ENCODE measurements around the gene KARS1.

KARS1 gene

DNA sequence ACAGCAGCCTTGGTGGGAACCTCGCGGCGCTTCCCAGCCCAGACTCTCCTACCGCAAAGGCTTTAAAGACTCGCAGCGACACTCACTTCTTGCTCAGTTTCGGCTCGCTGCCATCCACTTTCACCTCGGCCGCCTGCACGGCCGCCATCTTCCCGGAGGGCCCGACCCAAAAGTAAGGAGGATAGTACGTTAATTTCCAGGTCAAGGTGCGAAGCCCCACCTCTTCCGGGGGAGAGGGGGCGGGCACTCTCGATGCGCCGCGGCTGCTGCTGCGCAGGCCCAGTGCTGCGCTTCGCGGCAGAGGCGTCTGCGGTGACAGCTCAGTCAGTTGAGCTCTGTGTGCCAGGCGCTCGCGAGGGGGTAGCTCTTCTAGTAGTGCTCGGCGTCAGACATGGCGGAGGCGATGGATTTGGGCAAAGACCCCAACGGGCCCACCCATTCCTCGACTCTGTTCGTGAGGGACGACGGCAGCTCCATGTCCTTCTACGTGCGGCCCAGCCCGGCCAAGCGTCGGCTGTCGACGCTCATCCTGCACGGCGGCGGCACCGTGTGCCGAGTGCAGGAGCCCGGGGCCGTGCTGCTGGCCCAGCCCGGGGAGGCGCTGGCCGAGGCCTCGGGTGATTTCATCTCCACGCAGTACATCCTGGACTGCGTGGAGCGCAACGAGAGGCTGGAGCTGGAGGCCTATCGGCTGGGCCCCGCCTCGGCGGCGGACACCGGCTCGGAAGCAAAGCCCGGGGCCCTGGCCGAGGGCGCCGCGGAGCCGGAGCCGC is at the start of gene KARS1, which contains the start of gene TERF2IP:
TSS of gene KARS1 (minus strand) at position 174 of the 773 bp plus-strand sequence. CDS start at position 148, 26 bp downstream.
TSS of gene TERF2IP (plus strand) at position 282 of the 773 bp plus-strand sequence. CDS start at position 392, 110 bp downstream.
- H3K4me1 ChIP-seq (ENCODE audit: control insufficient read depth, insufficient read depth, low read length), result no peaks in the 10 kb centered on the region
- peak within 1 kb of the TSS; percentile 88 for H3K4me3 ChIP-seq (ENCODE audit: low read length)
- DNase-seq (ENCODE audit: low read depth, low spot score), result peak; percentile 75
- H3K27me3 ChIP-seq (ENCODE audit: control insufficient read depth, insufficient read depth, low read length), result no peaks in the 10 kb centered on the region
- no CpG with 5 or more reads among the region's 76 CpGs for WGBS (ENCODE audit: insufficient coverage, insufficient read length)
- no peak within 1 kb of the TSS for H3K27ac ChIP-seq (ENCODE audit: low read length)
- no peaks in the 10 kb centered on the region for H3K9me3 ChIP-seq (ENCODE audit: control insufficient read depth, insufficient read depth, low read length)
- H3K36me3 ChIP-seq (ENCODE audit: control insufficient read depth, insufficient read depth, low read length), result no peaks in the 10 kb centered on the region

DNA sequence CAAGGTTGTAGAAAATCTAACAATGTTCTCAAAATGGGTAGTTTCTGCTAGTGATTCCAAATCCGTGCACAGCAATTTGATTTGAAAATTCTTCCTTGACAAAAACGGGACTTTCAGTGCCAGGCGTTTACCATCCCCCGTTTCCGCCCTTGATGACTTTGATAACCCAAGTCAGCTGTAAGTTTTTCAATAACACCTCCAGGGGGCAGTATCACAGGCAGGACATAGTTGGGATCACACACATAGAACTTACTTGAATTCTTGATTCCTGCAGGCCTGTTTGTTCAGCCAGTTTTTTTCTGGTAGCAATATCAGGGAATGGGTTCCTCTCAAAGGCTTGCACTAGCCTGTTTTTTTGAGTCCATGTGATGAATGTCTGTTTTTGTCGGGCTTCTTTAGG is 48.2 kb upstream of the KARS1 start:
- H3K4me1 ChIP-seq (ENCODE audit: control insufficient read depth, insufficient read depth, low read length), result no peaks in the 10 kb centered on the region
- WGBS (ENCODE audit: insufficient coverage, insufficient read length), result no CpG with 5 or more reads among the region's 6 CpGs
- no peaks in the 10 kb centered on the region for H3K27me3 ChIP-seq (ENCODE audit: control insufficient read depth, insufficient read depth, low read length)
- H3K4me3 ChIP-seq (ENCODE audit: low read length), result no peak overlapping the region
- H3K27ac ChIP-seq (ENCODE audit: low read length), result no peak overlapping the region
- DNase-seq (ENCODE audit: low read depth, low spot score), result peak; percentile 9
- H3K36me3 ChIP-seq (ENCODE audit: control insufficient read depth, insufficient read depth, low read length), result no peaks in the 10 kb centered on the region
- no peaks in the 10 kb centered on the region for H3K9me3 ChIP-seq (ENCODE audit: control insufficient read depth, insufficient read depth, low read length)

DNA sequence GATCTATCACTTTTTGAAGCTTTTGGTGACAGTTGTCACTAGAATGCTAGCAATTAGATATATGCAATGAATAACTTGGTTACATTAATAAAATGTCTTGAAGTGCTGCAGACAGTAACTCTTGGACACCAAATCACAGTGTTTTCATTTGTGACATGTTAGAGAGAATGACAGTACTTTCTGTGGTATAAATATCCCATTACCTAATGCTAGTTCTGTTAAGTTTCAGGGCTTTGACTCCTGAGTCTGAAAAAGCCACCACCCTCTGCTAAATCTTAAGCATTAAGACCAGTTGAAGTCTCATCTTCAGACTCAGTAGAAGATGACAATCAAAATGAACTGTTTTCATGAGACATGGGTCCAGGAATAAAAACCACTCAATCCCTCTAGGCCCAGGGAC is 39.9 kb upstream of the KARS1 start:
- Histone ChIP-seq H3K4me1 (ENCODE audit: control insufficient read depth, insufficient read depth, low read length) (no peaks in the 10 kb centered on the region), H3K27me3 (ENCODE audit: control insufficient read depth, insufficient read depth, low read length) (no peaks in the 10 kb centered on the region)
- DNase-seq (ENCODE audit: low read depth, low spot score), result no peak

DNA sequence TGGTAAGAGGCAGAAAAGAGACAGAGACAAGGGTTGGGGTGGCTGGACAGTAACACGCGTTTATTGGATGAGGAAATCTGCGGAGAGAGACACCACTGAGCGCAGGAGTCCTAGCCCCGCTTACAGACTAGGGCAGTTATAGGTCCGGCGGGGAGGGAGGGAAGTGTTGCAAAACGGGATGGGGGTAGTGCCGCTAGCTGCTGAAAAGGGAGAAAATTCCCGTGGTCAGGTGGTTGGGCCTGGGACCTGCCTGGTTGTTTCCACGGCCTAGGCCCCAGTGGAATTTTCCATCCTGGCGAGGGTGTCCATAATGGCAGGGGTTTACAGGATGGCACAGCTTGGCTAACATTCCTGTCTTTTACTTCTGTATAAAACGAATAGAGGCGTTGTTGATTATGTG is 34.8 kb upstream of the KARS1 start:
- Histone ChIP-seq H3K27me3 (ENCODE audit: control insufficient read depth, insufficient read depth, low read length) (no peaks in the 10 kb centered on the region), H3K36me3 (ENCODE audit: control insufficient read depth, insufficient read depth, low read length) (no peaks in the 10 kb centered on the region), H3K4me1 (ENCODE audit: control insufficient read depth, insufficient read depth, low read length) (no peaks in the 10 kb centered on the region), H3K9me3 (ENCODE audit: control insufficient read depth, insufficient read depth, low read length) (peaks cover 2% of the 10 kb centered on the region), H3K4me3 (ENCODE audit: low read length) (no peak overlapping the region), H3K27ac (ENCODE audit: low read length) (no peak overlapping the region)
- no peak for DNase-seq (ENCODE audit: low read depth, low spot score)
- WGBS (ENCODE audit: insufficient coverage, insufficient read length), result no CpG with 5 or more reads among the region's 14 CpGs

More for the DNA sequence above, 39.9 kb upstream of the KARS1 start:
- H3K9me3 ChIP-seq (ENCODE audit: control insufficient read depth, insufficient read depth, low read length), result peaks cover 2% of the 10 kb centered on the region
- H3K36me3 ChIP-seq (ENCODE audit: control insufficient read depth, insufficient read depth, low read length), result no peaks in the 10 kb centered on the region
- H3K4me3 ChIP-seq (ENCODE audit: low read length), result no peak overlapping the region
- no peak overlapping the region for H3K27ac ChIP-seq (ENCODE audit: low read length)

- WGBS (ENCODE audit: insufficient coverage, insufficient read length), result no CpG with 5 or more reads among the region's 5 CpGs
- no peak overlapping the region for H3K4me3 ChIP-seq (ENCODE audit: low read length)
- H3K36me3 ChIP-seq (ENCODE audit: control insufficient read depth, insufficient read depth, low read length), result no peaks in the 10 kb centered on the region
- no peaks in the 10 kb centered on the region for H3K27me3 ChIP-seq (ENCODE audit: control insufficient read depth, insufficient read depth, low read length)
- no peak for DNase-seq (ENCODE audit: low read depth, low spot score)
- H3K27ac ChIP-seq (ENCODE audit: low read length), result no peak overlapping the region
- peaks cover 2% of the 10 kb centered on the region for H3K9me3 ChIP-seq (ENCODE audit: control insufficient read depth, insufficient read depth, low read length)
- no peaks in the 10 kb centered on the region for H3K4me1 ChIP-seq (ENCODE audit: control insufficient read depth, insufficient read depth, low read length)
Measured at GRCh38 chr16:75679366-75679765, 31.9 kb upstream of the KARS1 start.

GRCh38 chr16:75676909-75677308 is 29.4 kb upstream of the KARS1 start, which contains the start of gene CPHXL2:
TSS of gene CPHXL2 (minus strand) at chr16:75677009. CDS start at chr16:75676999, 10 bp downstream.
- no peaks in the 10 kb centered on the region for H3K36me3 ChIP-seq (ENCODE audit: control insufficient read depth, insufficient read depth, low read length)
- WGBS (ENCODE audit: insufficient coverage, insufficient read length), result no CpG with 5 or more reads among the region's 4 CpGs
- H3K4me1 ChIP-seq (ENCODE audit: control insufficient read depth, insufficient read depth, low read length), result no peaks in the 10 kb centered on the region
- H3K27me3 ChIP-seq (ENCODE audit: control insufficient read depth, insufficient read depth, low read length), result no peaks in the 10 kb centered on the region
- H3K9me3 ChIP-seq (ENCODE audit: control insufficient read depth, insufficient read depth, low read length), result no peaks in the 10 kb centered on the region
- no peak within 1 kb of the TSS for H3K27ac ChIP-seq (ENCODE audit: low read length)
- DNase-seq (ENCODE audit: low read depth, low spot score), result no peak
- H3K4me3 ChIP-seq (ENCODE audit: low read length), result no peak within 1 kb of the TSS

GRCh38 chr16:75667503-75667902 is 20.0 kb upstream of the KARS1 start:
- H3K36me3 ChIP-seq (ENCODE audit: control insufficient read depth, insufficient read depth, low read length), result no peaks in the 10 kb centered on the region
- DNase-seq (ENCODE audit: low read depth, low spot score), result no peak
- H3K4me1 ChIP-seq (ENCODE audit: control insufficient read depth, insufficient read depth, low read length), result no peaks in the 10 kb centered on the region
- no peaks in the 10 kb centered on the region for H3K9me3 ChIP-seq (ENCODE audit: control insufficient read depth, insufficient read depth, low read length)
- H3K27me3 ChIP-seq (ENCODE audit: control insufficient read depth, insufficient read depth, low read length), result no peaks in the 10 kb centered on the region
- H3K4me3 ChIP-seq (ENCODE audit: low read length), result no peak overlapping the region
- no peak overlapping the region for H3K27ac ChIP-seq (ENCODE audit: low read length)

GRCh38 chr16:75660726-75661302 is 13.3 kb upstream of the KARS1 start:
- WGBS (ENCODE audit: insufficient coverage, insufficient read length), result no CpG with 5 or more reads among the region's 4 CpGs
- no peak overlapping the region for H3K27ac ChIP-seq (ENCODE audit: low read length)
- no peaks in the 10 kb centered on the region for H3K27me3 ChIP-seq (ENCODE audit: control insufficient read depth, insufficient read depth, low read length)
- DNase-seq (ENCODE audit: low read depth, low spot score), result no peak
- no peaks in the 10 kb centered on the region for H3K9me3 ChIP-seq (ENCODE audit: control insufficient read depth, insufficient read depth, low read length)
- H3K4me1 ChIP-seq (ENCODE audit: control insufficient read depth, insufficient read depth, low read length), result no peaks in the 10 kb centered on the region
- peaks cover 3% of the 10 kb centered on the region; the same call in 1 of the 2 replicates for H3K36me3 ChIP-seq (ENCODE audit: control insufficient read depth, insufficient read depth, low read length)
- H3K4me3 ChIP-seq (ENCODE audit: low read length), result no peak overlapping the region

DNA sequence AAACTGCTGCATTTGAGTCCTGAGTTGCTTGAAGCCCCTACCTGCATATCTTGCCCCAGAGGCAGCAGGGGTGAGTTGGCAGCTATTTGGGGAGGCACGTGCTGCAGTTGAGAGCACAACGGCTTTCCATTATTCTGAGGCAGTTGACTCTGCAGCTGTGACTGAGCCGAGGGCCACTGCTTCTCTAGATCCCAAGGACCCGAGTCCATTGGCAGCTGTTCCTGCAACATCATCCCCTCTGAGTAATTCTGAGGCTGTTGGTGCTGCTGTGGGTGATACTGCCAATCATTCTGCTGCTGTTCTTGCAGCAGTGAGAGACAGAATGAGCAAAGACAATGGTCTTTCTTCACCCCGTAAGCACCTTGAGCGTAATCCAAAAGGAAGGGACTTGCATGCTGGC is 12.9 kb upstream of the KARS1 start:
- Histone ChIP-seq H3K27ac (ENCODE audit: low read length) (no peak overlapping the region), H3K27me3 (ENCODE audit: control insufficient read depth, insufficient read depth, low read length) (no peaks in the 10 kb centered on the region), H3K4me3 (ENCODE audit: low read length) (no peak overlapping the region), H3K9me3 (ENCODE audit: control insufficient read depth, insufficient read depth, low read length) (no peaks in the 10 kb centered on the region), H3K4me1 (ENCODE audit: control insufficient read depth, insufficient read depth, low read length) (no peaks in the 10 kb centered on the region), H3K36me3 (ENCODE audit: control insufficient read depth, insufficient read depth, low read length) (peaks cover 3% of the 10 kb centered on the region; the same call in 1 of the 2 replicates)
- DNase-seq (ENCODE audit: low read depth, low spot score), result no peak
- WGBS (ENCODE audit: insufficient coverage, insufficient read length), result no CpG with 5 or more reads among the region's 6 CpGs

DNA sequence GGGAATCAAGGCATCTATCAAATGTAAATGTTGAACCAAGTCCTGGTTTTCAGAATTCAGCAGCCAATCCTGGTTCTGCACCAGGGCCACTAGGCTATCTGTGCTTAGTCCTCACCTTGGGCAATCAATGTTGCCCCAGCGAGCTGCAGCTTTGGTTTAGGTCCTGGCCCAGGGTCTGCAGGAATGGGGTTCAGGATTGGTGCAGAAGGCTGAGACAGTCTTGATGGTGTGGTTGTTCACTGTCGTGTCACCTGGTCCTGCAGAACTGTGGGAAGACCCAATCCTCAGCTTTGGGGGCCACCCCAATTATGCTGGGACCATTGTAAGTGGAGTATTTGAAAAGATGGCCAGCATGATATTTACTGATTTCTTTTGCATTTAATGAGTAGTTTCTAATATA is 10.7 kb upstream of the KARS1 start:
- H3K36me3 ChIP-seq (ENCODE audit: control insufficient read depth, insufficient read depth, low read length), result peaks cover 3% of the 10 kb centered on the region; the same call in 1 of the 2 replicates
- WGBS (ENCODE audit: insufficient coverage, insufficient read length), result no CpG with 5 or more reads among the region's 2 CpGs
- no peak overlapping the region for H3K4me3 ChIP-seq (ENCODE audit: low read length)
- H3K9me3 ChIP-seq (ENCODE audit: control insufficient read depth, insufficient read depth, low read length), result no peaks in the 10 kb centered on the region
- no peaks in the 10 kb centered on the region for H3K4me1 ChIP-seq (ENCODE audit: control insufficient read depth, insufficient read depth, low read length)
- no peaks in the 10 kb centered on the region for H3K27me3 ChIP-seq (ENCODE audit: control insufficient read depth, insufficient read depth, low read length)
- H3K27ac ChIP-seq (ENCODE audit: low read length), result no peak overlapping the region
- DNase-seq (ENCODE audit: low read depth, low spot score), result no peak

Data from iPS DF 6.9 (cell line).